ENCODE data around the gene PHLDB2.

DNA sequence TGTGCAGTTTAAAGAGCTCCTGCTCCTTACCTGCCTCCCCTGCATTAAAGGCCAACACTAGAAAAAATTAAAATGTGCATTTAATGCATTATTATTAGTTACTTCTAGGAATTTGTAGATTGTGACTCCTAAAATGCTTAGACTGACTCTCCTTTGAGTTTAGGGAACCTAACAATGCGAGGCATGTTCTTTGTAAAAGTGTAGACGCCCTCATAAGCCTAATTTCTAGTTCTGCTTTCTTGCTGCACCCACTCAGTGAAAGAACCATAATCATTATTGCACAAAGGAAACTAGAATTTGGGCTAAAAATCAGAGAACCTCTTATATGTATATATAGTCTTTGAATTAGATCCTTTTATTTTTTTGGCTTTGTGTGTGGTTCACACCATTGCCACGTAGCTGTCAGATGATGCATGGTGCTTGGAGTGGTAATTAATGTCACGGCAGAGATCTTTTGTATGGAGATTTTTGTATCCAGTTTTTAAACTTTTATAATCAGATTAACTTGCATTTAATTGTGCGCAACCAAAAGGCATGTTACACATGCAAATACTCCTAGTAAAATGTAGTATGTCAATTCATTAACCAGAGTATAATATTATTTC, 120.5 kb downstream of the PHLDB2 start:
- no peak for TF ChIP-seq POLR2A (IDR thresholded peaks at IDR 0.05)
- TF ChIP-seq, protein P1, sequence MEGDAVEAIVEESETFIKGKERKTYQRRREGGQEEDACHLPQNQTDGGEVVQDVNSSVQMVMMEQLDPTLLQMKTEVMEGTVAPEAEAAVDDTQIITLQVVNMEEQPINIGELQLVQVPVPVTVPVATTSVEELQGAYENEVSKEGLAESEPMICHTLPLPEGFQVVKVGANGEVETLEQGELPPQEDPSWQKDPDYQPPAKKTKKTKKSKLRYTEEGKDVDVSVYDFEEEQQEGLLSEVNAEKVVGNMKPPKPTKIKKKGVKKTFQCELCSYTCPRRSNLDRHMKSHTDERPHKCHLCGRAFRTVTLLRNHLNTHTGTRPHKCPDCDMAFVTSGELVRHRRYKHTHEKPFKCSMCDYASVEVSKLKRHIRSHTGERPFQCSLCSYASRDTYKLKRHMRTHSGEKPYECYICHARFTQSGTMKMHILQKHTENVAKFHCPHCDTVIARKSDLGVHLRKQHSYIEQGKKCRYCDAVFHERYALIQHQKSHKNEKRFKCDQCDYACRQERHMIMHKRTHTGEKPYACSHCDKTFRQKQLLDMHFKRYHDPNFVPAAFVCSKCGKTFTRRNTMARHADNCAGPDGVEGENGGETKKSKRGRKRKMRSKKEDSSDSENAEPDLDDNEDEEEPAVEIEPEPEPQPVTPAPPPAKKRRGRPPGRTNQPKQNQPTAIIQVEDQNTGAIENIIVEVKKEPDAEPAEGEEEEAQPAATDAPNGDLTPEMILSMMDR (IDR thresholded peaks at IDR 0.05) = no peak
